ENCODE data around the gene ALG1.

ALG1 gene

DNA sequence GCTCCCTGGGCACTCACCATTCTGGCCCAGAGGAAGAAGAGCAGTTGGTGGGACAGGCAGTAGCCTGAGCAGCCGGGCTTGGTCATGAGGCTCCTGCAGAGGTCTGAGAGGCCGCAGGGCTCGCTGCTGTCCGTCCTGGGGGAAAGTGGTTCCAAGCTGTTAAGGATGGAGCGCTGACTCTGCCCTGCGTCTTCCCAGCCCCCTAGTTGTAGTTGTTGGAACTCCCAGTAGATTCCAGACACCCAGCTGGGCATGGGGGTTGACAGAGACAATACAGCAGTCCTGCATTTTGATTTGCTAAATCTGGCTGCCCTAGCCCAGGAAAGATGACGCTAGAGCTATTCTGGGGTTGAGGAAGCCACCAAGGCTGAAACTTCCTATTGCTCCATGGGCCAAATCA, 13.2 kb upstream of the ALG1 start:
- TF ChIP-seq, protein P1, sequence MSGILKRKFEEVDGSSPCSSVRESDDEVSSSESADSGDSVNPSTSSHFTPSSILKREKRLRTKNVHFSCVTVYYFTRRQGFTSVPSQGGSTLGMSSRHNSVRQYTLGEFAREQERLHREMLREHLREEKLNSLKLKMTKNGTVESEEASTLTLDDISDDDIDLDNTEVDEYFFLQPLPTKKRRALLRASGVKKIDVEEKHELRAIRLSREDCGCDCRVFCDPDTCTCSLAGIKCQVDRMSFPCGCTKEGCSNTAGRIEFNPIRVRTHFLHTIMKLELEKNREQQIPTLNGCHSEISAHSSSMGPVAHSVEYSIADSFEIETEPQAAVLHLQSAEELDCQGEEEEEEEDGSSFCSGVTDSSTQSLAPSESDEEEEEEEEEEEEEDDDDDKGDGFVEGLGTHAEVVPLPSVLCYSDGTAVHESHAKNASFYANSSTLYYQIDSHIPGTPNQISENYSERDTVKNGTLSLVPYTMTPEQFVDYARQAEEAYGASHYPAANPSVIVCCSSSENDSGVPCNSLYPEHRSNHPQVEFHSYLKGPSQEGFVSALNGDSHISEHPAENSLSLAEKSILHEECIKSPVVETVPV (CRISPR knock-in tag; IDR thresholded peaks at IDR 0.05) = no peak
- TF ChIP-seq, protein P2, sequence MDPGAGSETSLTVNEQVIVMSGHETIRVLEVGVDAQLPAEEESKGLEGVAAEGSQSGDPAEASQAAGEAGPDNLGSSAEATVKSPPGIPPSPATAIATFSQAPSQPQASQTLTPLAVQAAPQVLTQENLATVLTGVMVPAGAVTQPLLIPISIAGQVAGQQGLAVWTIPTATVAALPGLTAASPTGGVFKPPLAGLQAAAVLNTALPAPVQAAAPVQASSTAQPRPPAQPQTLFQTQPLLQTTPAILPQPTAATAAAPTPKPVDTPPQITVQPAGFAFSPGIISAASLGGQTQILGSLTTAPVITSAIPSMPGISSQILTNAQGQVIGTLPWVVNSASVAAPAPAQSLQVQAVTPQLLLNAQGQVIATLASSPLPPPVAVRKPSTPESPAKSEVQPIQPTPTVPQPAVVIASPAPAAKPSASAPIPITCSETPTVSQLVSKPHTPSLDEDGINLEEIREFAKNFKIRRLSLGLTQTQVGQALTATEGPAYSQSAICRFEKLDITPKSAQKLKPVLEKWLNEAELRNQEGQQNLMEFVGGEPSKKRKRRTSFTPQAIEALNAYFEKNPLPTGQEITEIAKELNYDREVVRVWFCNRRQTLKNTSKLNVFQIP (CRISPR knock-in tag; IDR thresholded peaks at IDR 0.05; ENCODE audit: borderline replicate concordance, low read depth) = no peak
- TF ChIP-seq ISL1 (CRISPR knock-in tag; IDR thresholded peaks at IDR 0.05) = no peak
- TF ChIP-seq GLIS3 (CRISPR knock-in tag; IDR thresholded peaks at IDR 0.05) = no peak
- no peak for TF ChIP-seq BACH2 (CRISPR knock-in tag; IDR thresholded peaks at IDR 0.05; ENCODE audit: borderline replicate concordance)
- TF ChIP-seq TCF4 (CRISPR knock-in tag; IDR thresholded peaks at IDR 0.05; ENCODE audit: borderline replicate concordance) = no peak
- TF ChIP-seq TOX (CRISPR knock-in tag; IDR thresholded peaks at IDR 0.05; ENCODE audit: borderline replicate concordance) = no peak
- TF ChIP-seq, protein P3, sequence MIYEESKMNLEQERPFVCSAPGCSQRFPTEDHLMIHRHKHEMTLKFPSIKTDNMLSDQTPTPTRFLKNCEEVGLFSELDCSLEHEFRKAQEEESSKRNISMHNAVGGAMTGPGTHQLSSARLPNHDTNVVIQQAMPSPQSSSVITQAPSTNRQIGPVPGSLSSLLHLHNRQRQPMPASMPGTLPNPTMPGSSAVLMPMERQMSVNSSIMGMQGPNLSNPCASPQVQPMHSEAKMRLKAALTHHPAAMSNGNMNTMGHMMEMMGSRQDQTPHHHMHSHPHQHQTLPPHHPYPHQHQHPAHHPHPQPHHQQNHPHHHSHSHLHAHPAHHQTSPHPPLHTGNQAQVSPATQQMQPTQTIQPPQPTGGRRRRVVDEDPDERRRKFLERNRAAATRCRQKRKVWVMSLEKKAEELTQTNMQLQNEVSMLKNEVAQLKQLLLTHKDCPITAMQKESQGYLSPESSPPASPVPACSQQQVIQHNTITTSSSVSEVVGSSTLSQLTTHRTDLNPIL (CRISPR knock-in tag; IDR thresholded peaks at IDR 0.05; ENCODE audit: low read depth) = no peak
- TF ChIP-seq ZNF70 (CRISPR knock-in tag; IDR thresholded peaks at IDR 0.05) = no peak
- no peak for TF ChIP-seq ZNF8 (CRISPR knock-in tag; IDR thresholded peaks at IDR 0.05)
- no peak for TF ChIP-seq CSDC2 (CRISPR knock-in tag; IDR thresholded peaks at IDR 0.05)
- peak; percentile 40 for ATAC-seq

DNA sequence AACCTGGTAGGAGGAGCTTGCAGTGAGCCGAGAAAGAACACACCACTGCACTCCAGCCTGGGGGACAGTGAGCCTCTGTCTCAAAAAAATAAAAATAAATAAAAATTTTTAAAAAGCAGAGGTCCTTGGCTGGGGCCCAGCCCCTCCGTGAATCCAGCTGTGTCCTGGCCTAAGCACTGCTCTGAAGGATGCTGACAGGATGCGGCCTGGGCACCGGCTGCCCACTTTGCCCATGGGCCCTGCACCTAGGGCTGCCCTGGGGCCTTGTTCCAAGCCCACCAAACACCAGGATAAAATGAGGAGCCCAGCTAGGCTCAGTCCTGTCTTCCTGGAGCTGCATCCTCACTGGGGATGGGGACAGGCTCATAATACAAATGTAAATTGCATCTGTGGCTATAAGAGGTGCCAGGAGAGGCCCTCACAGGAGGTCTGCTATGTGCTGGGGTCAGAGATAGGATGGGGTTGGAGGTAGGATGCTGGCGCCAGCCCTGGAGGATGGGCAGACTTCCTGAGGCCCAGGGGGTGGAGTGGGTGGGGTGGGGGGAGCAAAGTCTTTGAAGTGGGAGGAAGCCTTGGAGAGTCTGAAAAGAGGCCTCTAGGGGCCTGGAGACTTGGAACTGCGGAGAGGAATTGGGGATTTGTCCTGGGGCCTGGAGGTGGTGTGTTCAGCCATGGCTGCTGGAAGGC, 12.1 kb upstream of the ALG1 start:
- TF ChIP-seq TOX (CRISPR knock-in tag; IDR thresholded peaks at IDR 0.05; ENCODE audit: borderline replicate concordance) = no peak
- TF ChIP-seq, protein P1 (CRISPR knock-in tag; IDR thresholded peaks at IDR 0.05) = no peak
- no peak for TF ChIP-seq ARNTL (CRISPR knock-in tag; IDR thresholded peaks at IDR 0.05; ENCODE audit: borderline replicate concordance, low read depth)
- TF ChIP-seq OSR1 (CRISPR knock-in tag; IDR thresholded peaks at IDR 0.05) = no peak
- no peak for TF ChIP-seq ZFP30 (CRISPR knock-in tag; IDR thresholded peaks at IDR 0.05)
- TF ChIP-seq PPARA (CRISPR knock-in tag; IDR thresholded peaks at IDR 0.05; ENCODE audit: borderline replicate concordance) = no peak
- TF ChIP-seq ZNF8 (CRISPR knock-in tag; IDR thresholded peaks at IDR 0.05) = no peak
- TF ChIP-seq TSHZ2 (CRISPR knock-in tag; IDR thresholded peaks at IDR 0.05) = no peak
- no peak for TF ChIP-seq RARB (CRISPR knock-in tag; IDR thresholded peaks at IDR 0.05)
- TF ChIP-seq ZFP3 (CRISPR knock-in tag; IDR thresholded peaks at IDR 0.05) = no peak
- TF ChIP-seq ZNF565 (CRISPR knock-in tag; conservative IDR thresholded peaks at IDR 0.05; ENCODE audit: low read depth) = no peak
- TF ChIP-seq ZNF70 (CRISPR knock-in tag; IDR thresholded peaks at IDR 0.05) = no peak
- TF ChIP-seq BACH2 (CRISPR knock-in tag; IDR thresholded peaks at IDR 0.05; ENCODE audit: borderline replicate concordance) = no peak
- TF ChIP-seq GLIS3 (CRISPR knock-in tag; IDR thresholded peaks at IDR 0.05) = no peak
- no peak for TF ChIP-seq SNAI2 (CRISPR knock-in tag; IDR thresholded peaks at IDR 0.05)
- no peak for TF ChIP-seq TCF4 (CRISPR knock-in tag; IDR thresholded peaks at IDR 0.05; ENCODE audit: borderline replicate concordance)
- TF ChIP-seq, protein P4, sequence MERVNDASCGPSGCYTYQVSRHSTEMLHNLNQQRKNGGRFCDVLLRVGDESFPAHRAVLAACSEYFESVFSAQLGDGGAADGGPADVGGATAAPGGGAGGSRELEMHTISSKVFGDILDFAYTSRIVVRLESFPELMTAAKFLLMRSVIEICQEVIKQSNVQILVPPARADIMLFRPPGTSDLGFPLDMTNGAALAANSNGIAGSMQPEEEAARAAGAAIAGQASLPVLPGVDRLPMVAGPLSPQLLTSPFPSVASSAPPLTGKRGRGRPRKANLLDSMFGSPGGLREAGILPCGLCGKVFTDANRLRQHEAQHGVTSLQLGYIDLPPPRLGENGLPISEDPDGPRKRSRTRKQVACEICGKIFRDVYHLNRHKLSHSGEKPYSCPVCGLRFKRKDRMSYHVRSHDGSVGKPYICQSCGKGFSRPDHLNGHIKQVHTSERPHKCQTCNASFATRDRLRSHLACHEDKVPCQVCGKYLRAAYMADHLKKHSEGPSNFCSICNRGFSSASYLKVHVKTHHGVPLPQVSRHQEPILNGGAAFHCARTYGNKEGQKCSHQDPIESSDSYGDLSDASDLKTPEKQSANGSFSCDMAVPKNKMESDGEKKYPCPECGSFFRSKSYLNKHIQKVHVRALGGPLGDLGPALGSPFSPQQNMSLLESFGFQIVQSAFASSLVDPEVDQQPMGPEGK (CRISPR knock-in tag; IDR thresholded peaks at IDR 0.05; ENCODE audit: borderline replicate concordance) = no peak
- no peak for TF ChIP-seq ISL1 (CRISPR knock-in tag; IDR thresholded peaks at IDR 0.05)
- TF ChIP-seq, protein P2 (CRISPR knock-in tag; IDR thresholded peaks at IDR 0.05; ENCODE audit: borderline replicate concordance, low read depth) = no peak
- no peak for TF ChIP-seq ESRRG (CRISPR knock-in tag; IDR thresholded peaks at IDR 0.05)
- ATAC-seq = no peak

All from SK-N-SH treated with all-trans-retinoic acid at 6 μM for 48 hours (cell line).